GM12878 (cell line): ENCODE data around the gene CDC123. TPM values are rescaled to one million over a fixed set of nuclear protein-coding genes. Genes with fewer than 3 reads are reported as not detected.

ENCODE experiments used
- ASH2L ChIP-seq: fragments of 300-600, 200-600 bp; sonication (generic); IDR thresholded peaks from 2 replicates; pipeline ENCODE4 v1.6.1; 2017; ENCODE audit warnings: low read depth, mild to moderate bottlenecking, borderline replicate concordance
- BHLHE40 ChIP-seq, 2 experiments: fragments of 450-650 bp in 1 of 2; IDR thresholded peaks; 2 replicates each; pipeline ENCODE4 v1.6.1; 2011 to 2017; ENCODE audit warnings: low read depth in 2 of 2, borderline replicate concordance in 1 of 2, improper control_type of control experiment in 1 of 2, low read length in 1 of 2, mild to moderate bottlenecking in 1 of 2
- CBX5 ChIP-seq: sonication (generic); IDR thresholded peaks from 2 replicates; pipeline ENCODE4 v1.6.1; 2016; ENCODE audit warnings: low read depth, moderate library complexity, mild to moderate bottlenecking, inconsistent platforms
- CHD1 ChIP-seq: IDR thresholded peaks from 2 replicates; pipeline ENCODE4 v1.6.1; 2012; ENCODE audit warnings: low read depth, low read length, improper control_type of control experiment
- DPF2 ChIP-seq: fragments of 450-650 bp; IDR thresholded peaks from 2 replicates; pipeline ENCODE4 v1.6.1; 2017; ENCODE audit warnings: mild to moderate bottlenecking
- EED ChIP-seq: sonication (generic); IDR thresholded peaks from 2 replicates; pipeline ENCODE4 v1.6.1; 2016; ENCODE audit warnings: antibody characterized with exemption, low read depth
- IKZF1 ChIP-seq: fragments of 450-650 bp; conservative IDR thresholded peaks from 2 replicates; pipeline ENCODE4 v1.6.1; 2017; ENCODE audit warnings: antibody characterized with exemption, mild to moderate bottlenecking
- JUNB ChIP-seq: IDR thresholded peaks from 2 replicates; pipeline ENCODE4 v1.6.1; 2016; ENCODE audit warnings: antibody characterized with exemption, mild to moderate bottlenecking
- LARP7 ChIP-seq: fragments of 450-650 bp; IDR thresholded peaks from 2 replicates; pipeline ENCODE4 v1.6.1; 2017; ENCODE audit warnings: mild to moderate bottlenecking
- NFXL1 ChIP-seq: fragments of 450-650 bp; IDR thresholded peaks from 2 replicates; pipeline ENCODE4 v1.6.1; 2017; ENCODE audit warnings: antibody characterized with exemption, mild to moderate bottlenecking, borderline replicate concordance
- SMAD1 ChIP-seq: fragments of 450-650 bp; IDR thresholded peaks from 2 replicates; pipeline ENCODE4 v1.6.1; 2018; ENCODE audit warnings: mild to moderate bottlenecking, low read depth; ENCODE audit not compliant: partially characterized antibody
- ZBTB40 ChIP-seq: fragments of 450-650 bp; IDR thresholded peaks from 2 replicates; pipeline ENCODE4 v1.6.1; 2016; ENCODE audit warnings: mild to moderate bottlenecking, moderate library complexity, borderline replicate concordance
- ZNF687 ChIP-seq: fragments of 450-650 bp; IDR thresholded peaks from 2 replicates; pipeline ENCODE4 v1.6.1; 2017; ENCODE audit warnings: mild to moderate bottlenecking, moderate library complexity
- polyA plus RNA-seq, 11 experiments: library from polyadenylated mRNA; depleted of rRNA in 4 of 11; unstranded in 6 of 11; stranded (reverse) in 5 of 11; fragments of >200 nt; fragmentation: Nextera tagmentation in 4 of 11; fragmentation: Illumina TruSeq in 1 of 11; extraction: Ambion mirVana in 4 of 11; extraction: Trizol in 1 of 11; gene quantifications; 1 replicate in 1 of 11; 2 replicates in 10 of 11; pipeline versions ENCODE4 v1.2.1 to v1.2.3, GENCODE V29; 2011 to 2016; ENCODE audit warnings: inconsistent platforms in 2 of 11, missing spikeins in 2 of 11, low read depth in 1 of 11
- total RNA-seq, 4 experiments: library from RNA; depleted of rRNA in 3 of 4; stranded (reverse); fragments of >200 nt in 3 of 4; fragmentation: Illumina TruSeq in 1 of 4; extraction: Trizol in 1 of 4; gene quantifications; 2 replicates each; pipeline versions ENCODE4 v1.2.1 to v1.2.3, GENCODE V29; 2013 to 2021
- TF ChIP-seq, protein P1 (sequence below): fragments of 450-650 bp; IDR thresholded peaks from 2 replicates; pipeline ENCODE4 v1.6.1; 2014; ENCODE audit warnings: mild to moderate bottlenecking
- TF ChIP-seq, protein P2 (sequence below): fragments of 450-650 bp; IDR thresholded peaks from 2 replicates; pipeline ENCODE4 v1.6.1; 2018; ENCODE audit warnings: mild to moderate bottlenecking, low read depth, moderate library complexity; ENCODE audit not compliant: partially characterized antibody

CDC123 gene
- total and polyA plus RNA-seq, 10 of the 15 experiments (the other 5 are each of a cell fraction or from before 2014, with no cell fraction given), result 128 to 360 (median 209) TPM

DNA sequence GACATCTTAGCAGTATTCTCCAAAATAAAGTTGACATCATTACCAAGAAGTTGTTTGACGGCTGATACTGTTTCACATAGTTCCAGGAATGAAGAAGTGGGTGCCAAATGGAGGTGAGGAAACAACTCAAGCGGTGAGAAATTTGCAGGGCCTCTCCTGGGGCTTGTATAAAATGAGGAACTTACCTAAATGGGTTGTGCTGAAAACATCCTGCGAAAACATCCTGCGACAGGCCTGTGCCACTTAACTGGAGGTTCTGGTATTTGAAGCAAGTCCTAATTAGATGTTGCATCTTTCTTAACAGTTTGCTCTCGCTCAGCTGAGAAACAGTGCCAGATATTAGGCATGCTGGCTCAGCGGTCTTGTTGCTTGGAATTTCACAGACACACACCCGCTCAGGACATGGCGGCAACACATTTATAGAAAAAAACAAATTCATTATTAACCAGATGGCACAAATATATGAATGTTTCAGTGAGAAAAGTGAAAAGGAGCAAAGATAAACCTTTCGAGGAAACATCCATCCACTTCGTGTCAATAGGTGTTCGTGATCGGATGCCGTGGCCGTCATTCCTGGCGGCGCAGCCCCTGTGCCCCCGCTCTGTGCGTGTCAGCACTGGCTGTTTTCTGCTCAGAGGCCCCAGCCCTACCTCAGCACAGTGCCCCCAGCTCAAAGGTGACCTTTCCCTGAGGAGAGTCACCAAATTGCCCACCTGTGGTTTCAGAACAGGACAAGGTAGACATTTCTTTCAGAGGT, 48.1 kb downstream of the CDC123 start (continued):
- TF ChIP-seq ZBTB40, result no peak
- no peak for TF ChIP-seq LARP7
- TF ChIP-seq IKZF1, result peak; percentile 75
- TF ChIP-seq EED, result peak; percentile 66
- TF ChIP-seq SMAD1, result no peak
- no peak for TF ChIP-seq CBX5
- TF ChIP-seq ASH2L, result no peak
- TF ChIP-seq BHLHE40 (IDR thresholded peaks at IDR 0.05; ENCODE audit: borderline replicate concordance in 1 of 2, low read depth in 2 of 2, low read length in 1 of 2), result no peak; a peak in 1 of 4 replicates
- TF ChIP-seq CHD1, result no peak
- TF ChIP-seq, protein P1, sequence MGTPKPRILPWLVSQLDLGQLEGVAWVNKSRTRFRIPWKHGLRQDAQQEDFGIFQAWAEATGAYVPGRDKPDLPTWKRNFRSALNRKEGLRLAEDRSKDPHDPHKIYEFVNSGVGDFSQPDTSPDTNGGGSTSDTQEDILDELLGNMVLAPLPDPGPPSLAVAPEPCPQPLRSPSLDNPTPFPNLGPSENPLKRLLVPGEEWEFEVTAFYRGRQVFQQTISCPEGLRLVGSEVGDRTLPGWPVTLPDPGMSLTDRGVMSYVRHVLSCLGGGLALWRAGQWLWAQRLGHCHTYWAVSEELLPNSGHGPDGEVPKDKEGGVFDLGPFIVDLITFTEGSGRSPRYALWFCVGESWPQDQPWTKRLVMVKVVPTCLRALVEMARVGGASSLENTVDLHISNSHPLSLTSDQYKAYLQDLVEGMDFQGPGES, result no peak
- no peak; the same call in 1 of the 2 replicates for TF ChIP-seq JUNB
- TF ChIP-seq ZNF687, result no peak; the same call in 1 of the 2 replicates
- TF ChIP-seq NFXL1, result no peak
- TF ChIP-seq DPF2, result 0 out of 2 replicates have a peak, but pooled peaks have one; percentile 45
- TF ChIP-seq, protein P2, sequence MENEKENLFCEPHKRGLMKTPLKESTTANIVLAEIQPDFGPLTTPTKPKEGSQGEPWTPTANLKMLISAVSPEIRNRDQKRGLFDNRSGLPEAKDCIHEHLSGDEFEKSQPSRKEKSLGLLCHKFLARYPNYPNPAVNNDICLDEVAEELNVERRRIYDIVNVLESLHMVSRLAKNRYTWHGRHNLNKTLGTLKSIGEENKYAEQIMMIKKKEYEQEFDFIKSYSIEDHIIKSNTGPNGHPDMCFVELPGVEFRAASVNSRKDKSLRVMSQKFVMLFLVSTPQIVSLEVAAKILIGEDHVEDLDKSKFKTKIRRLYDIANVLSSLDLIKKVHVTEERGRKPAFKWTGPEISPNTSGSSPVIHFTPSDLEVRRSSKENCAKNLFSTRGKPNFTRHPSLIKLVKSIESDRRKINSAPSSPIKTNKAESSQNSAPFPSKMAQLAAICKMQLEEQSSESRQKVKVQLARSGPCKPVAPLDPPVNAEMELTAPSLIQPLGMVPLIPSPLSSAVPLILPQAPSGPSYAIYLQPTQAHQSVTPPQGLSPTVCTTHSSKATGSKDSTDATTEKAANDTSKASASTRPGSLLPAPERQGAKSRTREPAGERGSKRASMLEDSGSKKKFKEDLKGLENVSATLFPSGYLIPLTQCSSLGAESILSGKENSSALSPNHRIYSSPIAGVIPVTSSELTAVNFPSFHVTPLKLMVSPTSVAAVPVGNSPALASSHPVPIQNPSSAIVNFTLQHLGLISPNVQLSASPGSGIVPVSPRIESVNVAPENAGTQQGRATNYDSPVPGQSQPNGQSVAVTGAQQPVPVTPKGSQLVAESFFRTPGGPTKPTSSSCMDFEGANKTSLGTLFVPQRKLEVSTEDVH, result no peak
